Uterine smooth muscle cell (primary cell): ENCODE results near the gene FBXO47. TPM values are rescaled to one million over a fixed set of nuclear protein-coding genes. Genes with fewer than 3 reads are reported as not detected.

ENCODE experiments used
- total RNA-seq: library from RNA; depleted of rRNA; stranded (reverse); fragments of >200 nt; gene quantifications from 2 replicates; pipeline ENCODE4 v1.2.3, GENCODE V29; 2014

The FBXO47 gene
- total RNA-seq = 0.11 TPM in 1 of 2 replicates, not detected in the other

GRCh38 chr17:38967290-38967738 is at the start of gene FBXO47:
Gene FBXO47 (minus strand): TSS chr17:38967403. CDS start chr17:38963025, 4,378 bp downstream.

GRCh38 chr17:38925263-38925995 is 41.8 kb downstream of the FBXO47 start, which contains the start of gene LASP1NB:
Gene LASP1NB (plus strand): TSS chr17:38925614.

Other genes with a start within 250 kb of the FBXO47 start
- gene CISD3, start 237.1 kb downstream of the FBXO47 start, total RNA-seq = 2.7 and 4.0 TPM in 2 replicates
- gene PCGF2, start 219.1 kb downstream of the FBXO47 start, total RNA-seq = 2.2 and 4.0 TPM in 2 replicates
- 315 and 392 TPM in 2 replicates for gene PSMB3, start 214.7 kb downstream of the FBXO47 start, total RNA-seq
- 61.8 and 74.5 TPM in 2 replicates for gene PIP4K2B, start 167.8 kb downstream of the FBXO47 start, total RNA-seq
- gene CWC25, start 142.1 kb downstream of the FBXO47 start, total RNA-seq = 10.9 and 12.6 TPM in 2 replicates
- 1,266 and 1,824 TPM in 2 replicates for gene RPL23, start 113.7 kb downstream of the FBXO47 start, total RNA-seq
- gene LASP1, start 97.3 kb downstream of the FBXO47 start, total RNA-seq = 88.9 and 104 TPM in 2 replicates
- gene PLXDC1, start 184.2 kb upstream of the FBXO47 start, total RNA-seq = 0.11 TPM in 1 of 2 replicates, not detected in the other
- not detected in 2 replicates for gene ARL5C, start 198.8 kb upstream of the FBXO47 start, total RNA-seq
- gene CACNB1, start 230.3 kb upstream of the FBXO47 start, total RNA-seq = 7.1 and 12.1 TPM in 2 replicates
- 1,693 and 2,019 TPM in 2 replicates for gene RPL19, start 232.9 kb upstream of the FBXO47 start, total RNA-seq